Nephron (organoid): ENCODE results near the gene NKAIN2.

Experiments used
- H3K27ac Mint-ChIP-seq, 3 experiments: 2 replicates each; pipeline ENCODE4 v1.8.0; 2020; ENCODE audit warnings: mixed read lengths in 3 of 3, mild to moderate bottlenecking in 2 of 3, moderate library complexity in 1 of 3
- H3K27me3 Mint-ChIP-seq: 2 replicates; pipeline ENCODE4 v1.8.0; 2021; ENCODE audit warnings: low read depth, mild to moderate bottlenecking, moderate library complexity, mixed read lengths
- H3K36me3 Mint-ChIP-seq: 2 replicates; pipeline ENCODE4 v1.8.0; 2020; ENCODE audit warnings: low read depth, mixed read lengths
- H3K4me1 Mint-ChIP-seq: 2 replicates; pipeline ENCODE4 v1.8.0; 2020; ENCODE audit warnings: mixed read lengths
- H3K4me3 Mint-ChIP-seq, 3 experiments: 2 replicates each; pipeline ENCODE4 v1.8.0; 2020; ENCODE audit warnings: mild to moderate bottlenecking in 3 of 3, mixed read lengths in 3 of 3, moderate library complexity in 2 of 3
- H3K9me3 Mint-ChIP-seq: 2 replicates; pipeline ENCODE4 v1.8.0; 2020; ENCODE audit warnings: mixed read lengths
- TF ChIP-seq, protein P1 (sequence below), 3 experiments: fragments of 200-600 bp; sonication (generic); IDR thresholded peaks; one replicate each; pipeline ENCODE4 v1.5.0; 2021; ENCODE audit warnings: antibody characterized with exemption in 3 of 3; ENCODE audit not compliant: unreplicated experiment in 3 of 3

The NKAIN2 gene

GRCh38 chr6:123953920-123954319 is 150.3 kb downstream of the NKAIN2 start:
- peaks cover 5% of the 10 kb centered on the region for H3K36me3 Mint-ChIP-seq

DNA sequence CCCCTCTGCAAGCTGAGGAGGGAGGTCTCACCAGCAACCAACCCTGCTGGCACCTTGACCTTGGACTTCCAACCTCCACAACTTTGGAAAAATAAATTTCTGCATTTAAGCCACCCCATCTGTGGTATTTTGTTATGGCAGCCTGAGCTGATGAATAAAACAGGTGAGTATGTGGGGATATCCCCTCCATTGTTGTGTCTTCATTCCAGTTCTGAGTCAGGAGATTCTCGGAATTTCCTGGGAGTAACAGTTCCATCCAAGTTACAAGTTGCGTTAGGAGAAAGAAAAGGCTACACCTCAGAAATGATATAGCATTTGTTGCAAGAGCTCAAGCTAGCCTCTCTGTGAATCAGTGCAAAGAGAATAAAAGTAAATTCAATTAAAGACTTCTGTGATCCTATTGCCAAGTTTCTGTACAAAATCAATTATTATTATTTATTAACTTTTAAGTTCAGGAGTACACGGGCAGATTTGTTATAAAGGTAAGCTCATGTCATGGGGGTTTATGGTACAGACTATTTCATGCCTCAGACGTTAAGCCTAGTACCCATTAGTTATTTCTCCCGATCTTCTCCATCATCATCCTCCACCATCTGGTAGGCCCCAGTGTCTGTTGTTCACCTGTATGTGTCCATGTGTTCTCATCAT is 153.0 kb downstream of the NKAIN2 start:
- TF ChIP-seq, protein P1, sequence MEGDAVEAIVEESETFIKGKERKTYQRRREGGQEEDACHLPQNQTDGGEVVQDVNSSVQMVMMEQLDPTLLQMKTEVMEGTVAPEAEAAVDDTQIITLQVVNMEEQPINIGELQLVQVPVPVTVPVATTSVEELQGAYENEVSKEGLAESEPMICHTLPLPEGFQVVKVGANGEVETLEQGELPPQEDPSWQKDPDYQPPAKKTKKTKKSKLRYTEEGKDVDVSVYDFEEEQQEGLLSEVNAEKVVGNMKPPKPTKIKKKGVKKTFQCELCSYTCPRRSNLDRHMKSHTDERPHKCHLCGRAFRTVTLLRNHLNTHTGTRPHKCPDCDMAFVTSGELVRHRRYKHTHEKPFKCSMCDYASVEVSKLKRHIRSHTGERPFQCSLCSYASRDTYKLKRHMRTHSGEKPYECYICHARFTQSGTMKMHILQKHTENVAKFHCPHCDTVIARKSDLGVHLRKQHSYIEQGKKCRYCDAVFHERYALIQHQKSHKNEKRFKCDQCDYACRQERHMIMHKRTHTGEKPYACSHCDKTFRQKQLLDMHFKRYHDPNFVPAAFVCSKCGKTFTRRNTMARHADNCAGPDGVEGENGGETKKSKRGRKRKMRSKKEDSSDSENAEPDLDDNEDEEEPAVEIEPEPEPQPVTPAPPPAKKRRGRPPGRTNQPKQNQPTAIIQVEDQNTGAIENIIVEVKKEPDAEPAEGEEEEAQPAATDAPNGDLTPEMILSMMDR (IDR thresholded peaks at IDR 0.05; ENCODE audit: unreplicated experiment in 3 of 3), result no peak
- H3K4me3 Mint-ChIP-seq, result no peak overlapping the region
- H3K9me3 Mint-ChIP-seq, result peaks cover 13% of the 10 kb centered on the region
- H3K4me1 Mint-ChIP-seq, result no peaks in the 10 kb centered on the region
- peaks cover 5% of the 10 kb centered on the region for H3K27me3 Mint-ChIP-seq
- no peaks in the 10 kb centered on the region for H3K36me3 Mint-ChIP-seq
- no peak overlapping the region for H3K27ac Mint-ChIP-seq

More at GRCh38 chr6:123953920-123954319, 150.3 kb downstream of the NKAIN2 start:
- TF ChIP-seq, protein P1 (IDR thresholded peaks at IDR 0.05; ENCODE audit: unreplicated experiment in 3 of 3), result no peak
- Mint-ChIP-seq H3K27me3 (peaks cover 3% of the 10 kb centered on the region), H3K4me3 (no peak overlapping the region), H3K27ac (peak overlapping the region in 1 of 3 experiments; percentile 29), H3K9me3 (peaks cover 34% of the 10 kb centered on the region), H3K4me1 (no peaks in the 10 kb centered on the region)

DNA sequence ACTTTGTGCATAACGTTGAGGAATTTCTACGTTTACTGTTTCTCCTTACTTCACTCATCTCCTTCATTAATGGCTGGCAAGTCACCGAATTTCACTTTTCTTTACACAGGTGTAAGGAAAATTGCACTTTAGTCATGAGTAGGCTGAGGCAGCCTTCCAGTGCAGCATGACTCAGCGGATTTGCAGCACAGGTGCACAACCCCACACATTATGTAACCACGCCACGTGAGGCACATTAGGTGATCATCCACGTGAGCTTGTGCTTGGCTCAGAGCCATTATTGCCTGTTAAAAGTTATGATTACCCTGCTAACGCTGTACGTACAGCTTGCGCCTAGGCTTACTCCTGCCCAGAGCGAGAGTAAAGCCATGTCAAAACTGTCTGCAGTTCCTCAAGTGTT is 158.8 kb downstream of the NKAIN2 start:
- no peak overlapping the region for H3K27ac Mint-ChIP-seq
- peaks cover 23% of the 10 kb centered on the region for H3K4me1 Mint-ChIP-seq
- peaks cover 5% of the 10 kb centered on the region for H3K27me3 Mint-ChIP-seq
- no peak overlapping the region for H3K4me3 Mint-ChIP-seq
- TF ChIP-seq, protein P1 (IDR thresholded peaks at IDR 0.05; ENCODE audit: unreplicated experiment in 3 of 3), result no peak
- no peaks in the 10 kb centered on the region for H3K36me3 Mint-ChIP-seq
- no peaks in the 10 kb centered on the region for H3K9me3 Mint-ChIP-seq

DNA sequence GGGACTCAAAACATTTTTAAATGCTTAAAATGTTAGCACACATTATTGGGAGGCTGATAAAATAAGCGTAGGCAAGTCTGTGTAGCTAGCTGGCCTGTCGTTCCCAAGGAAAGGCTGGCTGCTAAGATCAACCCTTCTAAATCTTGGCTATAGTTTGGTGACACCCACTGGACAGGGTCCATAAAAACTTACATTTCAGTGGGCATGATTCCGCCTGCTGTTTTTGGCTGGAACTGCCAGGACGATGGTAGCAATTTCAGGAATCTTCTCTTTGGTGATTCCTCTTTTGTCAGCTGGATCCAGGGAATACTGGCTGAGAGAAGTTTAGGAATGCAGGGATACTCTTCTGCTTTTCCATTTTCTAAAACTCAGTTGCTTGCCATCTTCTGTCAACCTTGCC is 162.2 kb downstream of the NKAIN2 start:
- no peak overlapping the region for H3K27ac Mint-ChIP-seq
- peaks cover 4% of the 10 kb centered on the region for H3K27me3 Mint-ChIP-seq
- no peak overlapping the region for H3K4me3 Mint-ChIP-seq
- peaks cover 41% of the 10 kb centered on the region for H3K4me1 Mint-ChIP-seq
- TF ChIP-seq, protein P1 (IDR thresholded peaks at IDR 0.05; ENCODE audit: unreplicated experiment in 3 of 3), result peak in 2 of 3 experiments; percentile 24 to 35
- H3K36me3 Mint-ChIP-seq, result no peaks in the 10 kb centered on the region
- H3K9me3 Mint-ChIP-seq, result no peaks in the 10 kb centered on the region

DNA sequence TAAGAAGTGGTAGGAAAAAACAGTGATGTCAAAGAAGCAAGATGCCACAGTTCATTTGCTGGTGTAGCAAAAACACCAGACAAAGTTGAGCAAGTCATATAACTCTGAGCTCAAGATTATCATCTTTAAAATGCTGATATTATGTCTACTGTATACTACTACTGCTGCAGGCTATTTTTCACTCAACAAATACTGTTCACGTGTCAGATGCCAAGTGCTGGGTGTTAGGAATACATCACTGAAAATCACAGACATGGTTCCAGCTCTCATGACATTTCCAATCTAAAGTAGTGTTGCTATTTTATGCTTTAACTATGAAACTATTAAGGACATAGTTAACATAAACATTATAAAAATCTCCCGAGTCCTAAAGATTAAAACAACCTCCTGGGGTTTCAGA is 163.0 kb downstream of the NKAIN2 start:
- H3K27me3 Mint-ChIP-seq, result peaks cover 4% of the 10 kb centered on the region
- H3K4me1 Mint-ChIP-seq, result peaks cover 41% of the 10 kb centered on the region
- H3K27ac Mint-ChIP-seq, result no peak overlapping the region
- no peaks in the 10 kb centered on the region for H3K36me3 Mint-ChIP-seq
- H3K9me3 Mint-ChIP-seq, result no peaks in the 10 kb centered on the region
- H3K4me3 Mint-ChIP-seq, result no peak overlapping the region
- TF ChIP-seq, protein P1 (IDR thresholded peaks at IDR 0.05; ENCODE audit: unreplicated experiment in 3 of 3), result no peak

- TF ChIP-seq, protein P1 (IDR thresholded peaks at IDR 0.05; ENCODE audit: unreplicated experiment in 3 of 3), result no peak
- no peaks in the 10 kb centered on the region for H3K36me3 Mint-ChIP-seq
- peaks cover 4% of the 10 kb centered on the region for H3K27me3 Mint-ChIP-seq
- no peaks in the 10 kb centered on the region for H3K9me3 Mint-ChIP-seq
- H3K4me1 Mint-ChIP-seq, result peaks cover 41% of the 10 kb centered on the region
- H3K27ac Mint-ChIP-seq, result peak overlapping the region in 1 of 3 experiments; percentile 8
- H3K4me3 Mint-ChIP-seq, result peak overlapping the region in 1 of 3 experiments; percentile 1
These were observed 164.2 kb downstream of the NKAIN2 start for GRCh38 chr6:123967905-123968304.
